AG04449 (cell line): ENCODE data around the gene USP13.

Experiments
- CTCF ChIA-PET: fragments of 350-600 bp; formaldehyde crosslinking; extraction: SDS; loops from one replicate; lab custom pipeline; 2021; ENCODE audit warnings: antibody characterized with exemption; lab: Yijun Ruan, JAX
- POLR2A ChIA-PET: fragments of 400-600, 350-600 bp; formaldehyde crosslinking; extraction: SDS; loops from one replicate; lab custom pipeline; 2020; ENCODE audit warnings: antibody characterized with exemption, inconsistent platforms; lab: Yijun Ruan, JAX
- DNase-seq: peaks from one replicate; pipeline ENCODE4 v3.0.0-alpha.2; 2010; ENCODE audit warnings: low read depth, low spot score
- H3K4me3 ChIP-seq: 2 replicates; pipeline ENCODE4 v1.5.1; 2011; ENCODE audit warnings: low read depth, mild to moderate bottlenecking, control low read depth, low read length
- CTCF ChIP-seq: IDR thresholded peaks from one replicate; pipeline ENCODE4 v1.5.1; 2011; ENCODE audit warnings: mild to moderate bottlenecking, moderate library complexity, low read length, control low read depth, inconsistent platforms; ENCODE audit not compliant: insufficient read depth; ENCODE audit errors: missing control alignments

USP13 gene

GRCh38 chr3:179666030-179666429 is 13.2 kb downstream of the USP13 start:
- H3K4me3 ChIP-seq, result no peak overlapping the region
- TF ChIP-seq CTCF, result no peak
- POLR2A ChIA-PET, result no interaction called here
- CTCF ChIA-PET, result no interaction called here
- no peak for DNase-seq

GRCh38 chr3:179666436-179667035 is 13.7 kb downstream of the USP13 start:
- no peak overlapping the region for H3K4me3 ChIP-seq
- CTCF ChIA-PET, result no interaction called here
- TF ChIP-seq CTCF, result no peak
- POLR2A ChIA-PET, result no interaction called here
- no peak for DNase-seq

- H3K4me3 ChIP-seq, result no peak overlapping the region
- CTCF ChIA-PET, result interaction anchor here (1.1 kb wide), 1 partner anchor 18 kb away, joined by 5 read pairs; no protein-coding TSS in a partner anchor
- DNase-seq, result no peak
- POLR2A ChIA-PET, result no interaction called here
- TF ChIP-seq CTCF, result no peak
Measured at GRCh38 chr3:179668429-179668828, 15.6 kb downstream of the USP13 start.

- H3K4me3 ChIP-seq, result no peak overlapping the region
- ChIA-PET CTCF (interaction anchor here (2.1 kb wide), 1 partner anchor 21 kb away, joined by 7 read pairs; no protein-coding TSS in a partner anchor), POLR2A (no interaction called here)
- TF ChIP-seq CTCF, result no peak
- no peak for DNase-seq
Measured at GRCh38 chr3:179670311-179670710, 17.5 kb downstream of the USP13 start.

GRCh38 chr3:179671309-179671708 is 18.5 kb downstream of the USP13 start:
- CTCF ChIA-PET, result interaction anchor here (0.9 to 2.1 kb wide), 2 partner anchors 10 to 22 kb away, joined by 4 to 7 read pairs; no protein-coding TSS in a partner anchor
- POLR2A ChIA-PET, result interaction anchor here (1.0 kb wide), 1 partner anchor 18 kb away, joined by 3 read pairs; no protein-coding TSS in a partner anchor
- DNase-seq, result no peak
- no peak for TF ChIP-seq CTCF
- no peak overlapping the region for H3K4me3 ChIP-seq

GRCh38 chr3:179671747-179672242 is 19.0 kb downstream of the USP13 start:
- POLR2A ChIA-PET, result interaction anchor here (1.0 kb wide), 1 partner anchor 18 kb away, joined by 3 read pairs; no protein-coding TSS in a partner anchor
- CTCF ChIA-PET, result interaction anchor here (0.9 to 2.1 kb wide), 3 partner anchors 11 to 22 kb away, joined by 4 to 7 read pairs (median 5); no protein-coding TSS in a partner anchor
- H3K4me3 ChIP-seq, result no peak overlapping the region

More at GRCh38 chr3:179671747-179672242, 19.0 kb downstream of the USP13 start:
- DNase-seq, result no peak
- no peak for TF ChIP-seq CTCF
